IPS DF 6.9 (cell line): ENCODE measurements around the gene ZNF76.

Experiments
- DNase-seq: peaks from one replicate; pipeline ENCODE4 v3.0.0-alpha.2; 2013; ENCODE audit warnings: low read depth, low spot score
- H3K27ac ChIP-seq: one replicate; pipeline ENCODE4 v1.5.1; 2013; ENCODE audit warnings: low read length, control low read depth
- H3K27me3 ChIP-seq: 2 replicates; pipeline ENCODE4 v1.6.1; 2013; ENCODE audit warnings: mild to moderate bottlenecking, low read length; ENCODE audit not compliant: control insufficient read depth, insufficient read depth
- H3K36me3 ChIP-seq: 2 replicates; pipeline ENCODE4 v1.6.1; 2013; ENCODE audit warnings: low read length; ENCODE audit not compliant: control insufficient read depth, insufficient read depth
- H3K4me1 ChIP-seq: 2 replicates; pipeline ENCODE4 v1.6.1; 2013; ENCODE audit warnings: low read length; ENCODE audit not compliant: control insufficient read depth, insufficient read depth
- H3K4me3 ChIP-seq: 2 replicates; pipeline ENCODE4 v1.5.1; 2013; ENCODE audit warnings: mild to moderate bottlenecking, low read length
- H3K9me3 ChIP-seq: 2 replicates; pipeline ENCODE4 v1.6.1; 2013; ENCODE audit warnings: low read length, inconsistent platforms; ENCODE audit not compliant: control insufficient read depth, insufficient read depth
- WGBS: extraction: QIAGEN DNeasy Blood & Tissue Kit; methylation state at CpG from one replicate; pipeline ENCODE4 v1.1.7; 2013; ENCODE audit warnings: mixed read lengths, missing lambda C conversion rate; ENCODE audit not compliant: insufficient read length, insufficient coverage; 5-methylcytosine and 5-hydroxymethylcytosine counted together

The ZNF76 gene

GRCh38 chr6:35267446-35267845 lies 7.9 kb downstream of the ZNF76 start:
- no peaks in the 10 kb centered on the region for H3K27me3 ChIP-seq
- no peak overlapping the region for H3K4me3 ChIP-seq
- no peaks in the 10 kb centered on the region for H3K36me3 ChIP-seq
- no CpG with 5 or more reads among the region's 8 CpGs for WGBS
- DNase-seq = no peak
- no peaks in the 10 kb centered on the region for H3K4me1 ChIP-seq
- H3K9me3 ChIP-seq = no peaks in the 10 kb centered on the region
- H3K27ac ChIP-seq = no peak overlapping the region

- no peaks in the 10 kb centered on the region for H3K4me1 ChIP-seq
- no peak overlapping the region for H3K4me3 ChIP-seq
- no peaks in the 10 kb centered on the region for H3K27me3 ChIP-seq
- no peaks in the 10 kb centered on the region for H3K36me3 ChIP-seq
- H3K9me3 ChIP-seq = no peaks in the 10 kb centered on the region
- no peak overlapping the region for H3K27ac ChIP-seq
- no CpG with 5 or more reads among the region's 2 CpGs for WGBS
- no peak for DNase-seq
These were observed 8.4 kb downstream of the ZNF76 start for GRCh38 chr6:35267897-35268296.

DNA sequence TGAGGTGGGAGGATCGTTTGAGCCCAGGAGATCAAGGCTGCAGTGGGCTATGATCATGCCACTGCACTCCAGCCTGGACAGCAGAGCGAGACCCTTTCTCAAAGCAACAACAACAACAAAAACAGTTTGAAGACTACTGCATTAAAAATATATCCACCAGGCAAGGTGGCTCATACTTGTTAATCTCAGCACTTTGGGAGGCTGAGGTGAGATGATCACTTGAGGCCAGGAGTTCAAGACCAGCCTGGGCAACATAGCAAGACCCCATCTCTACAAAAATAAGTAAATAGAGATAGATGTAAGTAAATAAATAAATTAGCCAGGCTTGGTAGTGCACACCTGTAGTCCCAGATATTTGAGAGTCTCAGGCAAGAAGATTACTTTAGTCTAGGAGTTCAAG lies 12.5 kb downstream of the ZNF76 start:
- 0 out of 2 replicates have a peak, but pooled peaks cover 1% of the 10 kb centered on the region for H3K4me1 ChIP-seq
- no peak for DNase-seq
- H3K36me3 ChIP-seq = no peaks in the 10 kb centered on the region
- WGBS = no CpG with 5 or more reads among the region's 2 CpGs
- no peaks in the 10 kb centered on the region for H3K9me3 ChIP-seq
- no peaks in the 10 kb centered on the region for H3K27me3 ChIP-seq
- H3K27ac ChIP-seq = no peak overlapping the region
- H3K4me3 ChIP-seq = no peak overlapping the region

DNA sequence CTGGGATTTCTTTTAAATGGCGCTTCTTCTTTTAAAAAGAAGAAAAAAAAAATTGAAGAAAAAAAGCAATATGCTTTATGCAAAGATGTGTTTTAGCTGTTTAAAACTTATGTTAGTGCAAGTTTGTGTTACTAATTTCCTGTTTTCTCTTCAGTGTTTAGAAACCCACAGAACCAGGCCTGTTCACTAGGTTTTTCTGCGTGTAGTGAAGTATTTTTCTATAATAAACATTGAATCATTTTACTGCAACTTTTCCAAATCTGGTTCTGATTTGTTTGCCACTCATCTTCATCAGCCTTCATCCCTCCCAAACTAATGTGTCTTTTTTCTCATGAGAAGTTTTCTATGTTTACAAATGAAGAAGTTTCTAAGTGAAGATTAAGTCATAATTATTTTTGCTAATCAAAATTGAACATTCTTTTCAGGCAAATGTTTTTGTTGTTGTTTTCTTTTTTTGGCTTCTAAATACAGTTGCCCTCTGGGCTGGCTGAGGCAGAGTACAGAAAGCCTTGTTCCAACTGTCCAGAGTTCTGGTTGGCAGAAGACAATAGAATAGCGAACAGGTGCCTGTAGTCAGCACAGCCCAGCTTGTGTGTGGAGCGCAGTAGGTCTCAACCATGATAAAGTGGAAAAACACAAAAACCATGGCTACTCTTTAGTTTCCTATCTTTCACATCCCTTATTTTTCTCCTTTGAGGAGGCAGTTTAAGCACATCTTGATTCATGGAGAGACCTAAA lies 14.5 kb downstream of the ZNF76 start:
- Histone ChIP-seq H3K4me3 (no peak overlapping the region), H3K27me3 (no peaks in the 10 kb centered on the region), H3K4me1 (0 out of 2 replicates have a peak, but pooled peaks cover 1% of the 10 kb centered on the region), H3K27ac (no peak overlapping the region), H3K36me3 (no peaks in the 10 kb centered on the region), H3K9me3 (no peaks in the 10 kb centered on the region)
- no CpG with 5 or more reads among the region's 4 CpGs for WGBS
- DNase-seq = no peak

DNA sequence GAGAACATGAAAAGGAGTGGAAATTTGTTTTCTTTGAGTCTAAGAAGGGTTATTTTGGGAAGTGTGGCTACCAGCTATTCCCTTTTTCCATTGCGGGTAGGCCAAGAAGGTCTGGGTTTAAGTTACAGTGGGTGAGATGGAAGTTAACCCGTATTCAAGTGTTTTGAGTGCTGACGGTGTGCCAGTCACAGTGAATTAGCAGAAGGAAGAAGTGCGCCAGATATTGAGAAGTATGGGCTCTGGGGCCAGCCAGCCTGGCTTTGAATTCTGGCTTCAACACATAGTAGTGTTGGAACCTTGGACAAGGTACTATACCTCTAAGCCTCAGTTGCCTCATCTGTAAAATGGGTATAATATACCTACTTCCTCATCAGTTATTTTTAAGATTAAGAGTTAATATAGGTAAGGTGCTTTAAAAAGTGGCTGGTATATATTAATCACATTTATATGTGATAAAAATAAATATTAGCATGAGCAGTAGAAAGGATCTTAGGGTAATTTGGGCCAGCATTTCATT lies 16.3 kb downstream of the ZNF76 start:
- no CpG with 5 or more reads among the region's 4 CpGs for WGBS
- Histone ChIP-seq H3K27me3 (no peaks in the 10 kb centered on the region), H3K27ac (no peak overlapping the region), H3K36me3 (no peaks in the 10 kb centered on the region), H3K4me1 (0 out of 2 replicates have a peak, but pooled peaks cover 1% of the 10 kb centered on the region), H3K9me3 (no peaks in the 10 kb centered on the region), H3K4me3 (no peak overlapping the region)
- no peak for DNase-seq

GRCh38 chr6:35278708-35279107 lies 19.2 kb downstream of the ZNF76 start:
- no CpG with 5 or more reads among the region's 3 CpGs for WGBS
- H3K36me3 ChIP-seq = no peaks in the 10 kb centered on the region
- no peaks in the 10 kb centered on the region for H3K9me3 ChIP-seq
- 0 out of 2 replicates have a peak, but pooled peaks cover 1% of the 10 kb centered on the region for H3K4me1 ChIP-seq
- no peak overlapping the region for H3K4me3 ChIP-seq
- no peak overlapping the region for H3K27ac ChIP-seq
- no peak for DNase-seq
- no peaks in the 10 kb centered on the region for H3K27me3 ChIP-seq

DNA sequence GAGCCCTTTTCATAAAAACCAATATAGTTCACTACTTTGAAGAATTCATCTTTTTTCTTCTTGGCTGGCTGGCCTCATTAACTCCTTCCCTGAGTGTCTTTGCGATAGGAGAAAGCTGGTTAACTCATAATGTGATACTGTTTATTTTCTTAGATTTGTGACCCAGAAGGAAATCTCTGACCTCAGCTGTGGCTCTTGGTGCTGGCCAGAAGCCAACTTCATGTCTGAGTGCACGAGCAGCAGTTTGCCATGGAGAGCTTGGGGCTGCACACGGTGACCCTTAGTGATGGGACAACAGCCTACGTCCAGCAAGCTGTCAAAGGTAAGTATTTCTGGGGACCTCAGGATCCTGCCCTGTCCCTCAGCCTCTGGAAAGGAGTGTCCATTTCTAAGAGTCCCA lies 21.4 kb downstream of the ZNF76 start:
- Histone ChIP-seq H3K27ac (no peak overlapping the region), H3K9me3 (no peaks in the 10 kb centered on the region), H3K36me3 (no peaks in the 10 kb centered on the region), H3K4me3 (no peak overlapping the region), H3K4me1 (no peaks in the 10 kb centered on the region), H3K27me3 (no peaks in the 10 kb centered on the region)
- no CpG with 5 or more reads among the region's 4 CpGs for WGBS
- no peak for DNase-seq

DNA sequence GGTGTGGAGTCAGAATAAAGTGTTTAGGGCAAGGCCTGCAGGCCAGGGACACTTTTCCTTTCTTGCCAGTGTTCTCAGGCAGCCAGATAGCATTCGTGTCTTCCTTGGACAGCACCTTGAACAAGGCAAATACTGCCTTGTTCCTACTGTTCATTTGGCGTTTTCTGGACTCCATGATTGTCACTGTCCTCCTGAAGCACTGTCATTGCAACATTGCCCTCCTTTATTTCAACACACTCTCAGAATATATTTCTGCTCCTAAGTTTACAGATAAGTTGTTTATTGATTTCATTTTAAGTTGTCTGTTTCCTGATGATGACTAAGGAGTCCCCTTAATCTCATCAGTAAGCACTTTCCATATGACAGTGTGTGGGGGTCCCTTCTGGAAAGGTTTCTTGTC lies 22.9 kb downstream of the ZNF76 start:
- no peaks in the 10 kb centered on the region for H3K4me1 ChIP-seq
- H3K36me3 ChIP-seq = peaks cover 5% of the 10 kb centered on the region; the same call in 1 of the 2 replicates
- no CpG with 5 or more reads among the region's 2 CpGs for WGBS
- H3K27ac ChIP-seq = no peak overlapping the region
- H3K9me3 ChIP-seq = no peaks in the 10 kb centered on the region
- no peaks in the 10 kb centered on the region for H3K27me3 ChIP-seq
- DNase-seq = no peak
- no peak overlapping the region for H3K4me3 ChIP-seq

GRCh38 chr6:35283361-35283760 lies 23.8 kb downstream of the ZNF76 start:
- H3K27ac ChIP-seq = no peak overlapping the region
- WGBS = no CpG with 5 or more reads among the region's 2 CpGs
- H3K27me3 ChIP-seq = no peaks in the 10 kb centered on the region
- DNase-seq = no peak
- H3K36me3 ChIP-seq = peaks cover 8% of the 10 kb centered on the region; the same call in 1 of the 2 replicates
- H3K4me1 ChIP-seq = no peaks in the 10 kb centered on the region
- no peak overlapping the region for H3K4me3 ChIP-seq
- H3K9me3 ChIP-seq = no peaks in the 10 kb centered on the region

DNA sequence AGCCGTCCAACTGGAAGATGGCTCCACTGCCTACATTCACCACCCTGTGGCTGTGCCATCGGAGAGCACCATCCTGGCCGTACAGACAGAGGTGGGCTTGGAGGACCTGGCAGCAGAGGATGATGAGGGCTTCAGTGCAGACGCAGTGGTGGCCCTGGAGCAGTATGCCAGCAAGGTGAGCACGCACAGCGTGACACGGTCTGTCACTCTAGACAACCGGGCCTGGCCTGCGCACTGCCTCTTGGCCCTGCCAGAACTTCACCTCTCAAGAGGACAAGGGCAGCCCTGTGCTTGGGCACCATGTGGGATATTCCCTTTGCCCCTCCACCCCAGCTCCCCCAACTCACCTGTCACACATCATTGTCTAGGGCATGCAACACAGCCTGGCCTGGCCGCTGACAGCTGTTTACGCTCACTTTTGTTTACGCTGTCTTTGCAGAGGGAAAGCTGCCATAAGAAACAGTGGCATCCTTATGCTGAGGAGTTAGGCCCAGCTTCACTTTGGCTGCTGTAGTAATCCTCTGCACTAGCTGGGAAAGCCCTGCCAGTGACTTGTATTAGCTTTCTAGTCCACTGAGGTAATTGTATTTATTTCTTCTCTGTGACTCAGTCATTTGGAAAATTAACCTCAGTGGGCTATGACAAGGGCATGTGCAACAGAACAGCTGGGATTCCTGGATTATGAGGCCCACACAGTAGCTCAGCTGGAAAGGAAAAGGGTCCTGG lies 28.3 kb downstream of the ZNF76 start:
- Histone ChIP-seq H3K4me1 (no peaks in the 10 kb centered on the region), H3K9me3 (no peaks in the 10 kb centered on the region), H3K27ac (no peak overlapping the region), H3K4me3 (no peak overlapping the region), H3K27me3 (no peaks in the 10 kb centered on the region), H3K36me3 (peaks cover 19% of the 10 kb centered on the region; the same call in 1 of the 2 replicates)
- no peak for DNase-seq
- no CpG with 5 or more reads among the region's 12 CpGs for WGBS
